HG03039 (cell line): ENCODE results near the gene ZNRF2.

Source experiments
- ATAC-seq: cut with Tn5 transposase; IDR thresholded peaks from one replicate; pipeline ENCODE4 v1.9.1; 2021; ENCODE audit warnings: mild to moderate bottlenecking, moderate library complexity; ENCODE audit not compliant: unreplicated experiment

ZNRF2 gene

DNA sequence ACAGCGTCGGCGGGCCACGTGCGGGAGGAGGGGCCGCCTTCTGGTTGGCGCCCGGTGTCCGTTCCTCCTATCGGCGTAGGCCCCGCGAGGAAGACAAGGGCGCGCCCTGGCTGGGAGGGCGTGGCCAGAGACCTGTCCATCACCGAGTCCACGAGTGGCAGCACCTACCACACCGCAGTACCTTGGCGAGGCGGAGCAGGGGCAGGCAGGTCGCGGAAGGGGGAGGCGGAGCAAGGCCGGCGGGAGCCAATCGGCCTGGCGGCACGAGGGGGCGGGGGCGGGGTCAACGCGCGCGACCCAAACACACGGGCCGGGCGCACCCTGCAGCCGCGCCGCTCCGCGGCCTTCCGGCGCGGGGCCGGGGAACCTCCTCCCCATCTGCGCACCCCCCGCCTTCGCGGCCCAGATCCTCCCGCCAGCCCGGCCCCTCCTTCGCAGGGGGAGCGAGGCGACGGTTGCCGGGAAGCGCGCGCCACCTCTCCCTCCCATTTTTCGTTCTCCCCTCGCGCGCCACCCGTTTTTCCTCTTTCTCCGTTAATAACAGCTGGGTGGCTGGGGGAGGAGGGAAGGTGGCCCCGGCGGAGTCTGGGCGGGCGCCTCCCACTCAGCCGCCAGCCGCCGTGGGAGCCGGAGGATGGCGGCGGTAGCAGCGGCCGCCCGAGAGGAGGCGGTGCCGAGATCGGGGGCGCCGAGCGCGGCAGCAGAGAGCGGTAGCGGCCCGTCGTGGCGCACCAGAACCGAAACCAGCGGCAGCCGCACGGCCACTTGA, at the start of gene ZNRF2:
TSS of gene ZNRF2 (plus strand) at position 300 of the 769 bp plus-strand sequence. CDS start 761 bp downstream, outside the sequence.
- ATAC-seq = peak; percentile 83

DNA sequence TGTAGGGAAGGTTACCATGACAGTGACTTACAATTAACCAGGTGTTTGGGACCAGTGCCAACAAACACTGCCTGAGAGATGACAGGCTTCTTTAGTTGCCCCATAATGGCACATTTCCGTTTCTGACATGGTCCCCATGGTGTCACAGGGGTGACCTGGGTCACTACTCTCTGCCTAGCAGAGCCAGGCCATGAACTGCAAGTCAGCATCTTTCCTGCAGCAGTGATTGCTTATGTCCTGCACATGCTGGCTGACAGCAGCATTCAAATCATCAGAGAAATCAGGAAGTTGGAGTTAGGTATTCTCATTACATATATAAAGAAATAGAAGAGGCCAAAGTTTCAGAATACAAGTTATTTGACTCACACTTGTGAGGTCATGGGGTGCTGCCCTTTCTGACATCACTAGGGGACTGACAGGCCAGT, 47.1 kb upstream of the ZNRF2 start:
- ATAC-seq = no peak

DNA sequence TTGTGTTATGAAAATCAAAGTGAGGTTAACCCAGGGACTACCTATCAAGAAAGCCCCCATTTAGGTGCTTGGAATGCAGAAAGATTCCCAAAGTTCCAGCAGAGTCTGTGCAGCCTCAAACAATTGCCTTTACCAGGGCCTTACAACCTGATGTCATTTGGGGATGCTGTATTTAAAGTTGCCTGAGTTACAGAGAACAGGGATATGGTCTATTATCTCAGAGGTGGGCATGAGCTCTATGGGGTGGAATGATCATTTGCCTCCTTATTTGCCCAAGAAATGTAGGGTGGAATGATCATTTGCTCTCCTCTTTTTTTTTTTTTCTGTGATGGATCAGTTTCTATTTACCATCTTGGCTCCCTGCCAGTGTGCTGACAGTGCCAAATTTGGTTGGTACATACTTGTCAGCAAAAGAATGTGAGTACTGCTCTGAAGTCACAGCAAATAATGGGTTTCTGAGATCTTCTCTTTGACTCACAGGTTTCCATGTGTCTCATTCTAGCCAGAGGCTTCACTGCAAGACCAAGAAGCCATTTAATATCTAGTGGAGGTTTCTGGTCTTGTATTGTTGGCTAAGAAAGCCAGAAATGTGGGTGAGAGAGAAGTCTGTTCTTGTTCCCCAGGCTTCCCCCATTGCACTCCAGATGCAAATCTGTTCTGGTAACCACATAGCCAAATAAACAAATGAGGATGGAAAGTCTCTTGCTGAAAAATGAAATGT, 45.5 kb upstream of the ZNRF2 start:
- ATAC-seq = peak; percentile 68

DNA sequence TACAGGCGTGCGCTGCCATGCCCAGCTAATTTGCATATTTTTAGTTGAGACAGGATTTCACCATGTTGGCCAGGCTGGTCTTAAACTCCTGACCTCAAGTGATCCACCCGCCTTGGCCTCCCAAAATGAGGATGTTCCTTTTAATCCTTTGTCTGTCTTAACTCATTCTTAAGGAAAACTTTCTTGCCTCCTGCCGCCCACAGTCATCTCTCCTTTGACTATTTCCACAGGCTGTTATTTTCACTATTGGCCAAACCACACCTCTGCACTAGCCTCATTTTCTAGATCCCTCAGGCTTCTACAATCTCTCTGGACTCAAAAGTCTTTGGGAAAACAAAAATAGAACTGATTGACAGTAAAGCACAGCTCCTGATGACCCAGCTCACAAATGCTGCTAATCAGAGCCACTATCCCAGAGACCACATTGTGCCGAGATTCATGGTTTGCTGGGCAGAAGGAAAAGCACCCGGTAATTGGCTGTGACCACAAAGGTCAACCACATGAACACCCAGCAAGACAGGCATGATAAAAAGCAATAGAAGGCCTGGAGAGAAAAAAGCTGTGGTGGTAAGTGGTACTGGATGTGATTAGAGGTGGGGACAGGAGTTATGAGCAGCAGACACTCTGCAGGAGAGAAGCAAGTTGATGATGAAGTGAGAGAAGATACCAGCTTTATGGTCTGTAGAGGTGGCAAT, 44.1 kb upstream of the ZNRF2 start:
- no peak for ATAC-seq

DNA sequence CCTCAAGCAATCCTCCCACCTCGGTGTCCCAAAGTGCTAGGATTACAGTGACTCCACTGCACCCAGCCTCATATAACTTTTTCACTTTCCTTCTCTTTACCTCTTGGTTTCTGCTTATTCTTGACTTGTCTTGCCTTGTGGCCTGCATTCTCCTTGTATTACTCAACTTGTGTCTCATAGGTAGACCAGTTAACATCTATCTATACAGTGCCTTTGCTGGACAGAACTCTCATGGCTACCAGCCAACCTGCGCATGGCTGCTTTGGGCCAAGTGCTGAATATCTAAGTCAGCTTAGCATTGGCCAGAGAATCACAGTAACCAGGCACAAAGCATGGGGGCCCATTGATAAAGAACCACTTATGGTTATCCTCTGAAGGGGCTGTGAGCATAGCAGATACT, 42.6 kb upstream of the ZNRF2 start:
- ATAC-seq = no peak

DNA sequence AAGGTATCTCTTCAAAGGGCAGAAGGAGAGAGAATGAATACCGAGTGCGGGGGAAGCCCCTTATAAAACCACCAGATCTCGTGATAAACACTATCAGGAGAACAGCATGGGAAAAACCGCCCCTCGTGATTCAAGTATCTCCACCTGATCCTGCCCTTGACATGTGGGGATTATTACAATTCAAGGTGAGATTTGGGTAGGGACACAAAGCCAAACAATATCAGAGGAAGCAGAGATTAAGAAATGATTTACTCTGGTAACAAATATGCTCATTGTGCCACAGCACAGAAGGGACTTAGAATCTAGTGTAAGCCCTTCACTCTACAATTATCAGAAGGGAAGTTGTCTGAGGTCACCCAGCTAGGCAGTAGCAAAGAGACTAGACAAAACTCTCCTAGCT, 40.1 kb upstream of the ZNRF2 start:
- ATAC-seq = no peak

DNA sequence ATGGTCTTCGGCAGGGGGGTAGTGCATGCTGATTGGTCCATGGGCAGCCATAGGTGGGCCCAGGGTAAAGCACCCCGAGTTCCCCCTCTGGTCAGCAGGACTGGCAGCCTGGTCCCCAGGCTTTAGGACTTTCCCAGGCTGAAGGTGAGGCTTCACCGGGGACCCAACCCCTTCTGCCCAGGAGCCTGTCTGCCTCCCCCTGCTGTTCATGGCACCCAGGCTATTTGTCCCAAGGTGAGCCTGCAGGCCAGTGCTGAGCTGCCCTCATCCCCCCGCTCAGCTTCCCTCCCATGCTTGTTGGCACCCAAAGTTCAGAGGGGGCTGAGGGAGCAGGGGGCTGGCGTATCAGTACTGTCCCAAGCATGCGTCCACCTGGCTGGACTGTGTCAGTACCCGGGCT, 38.5 kb upstream of the ZNRF2 start:
- ATAC-seq = no peak

DNA sequence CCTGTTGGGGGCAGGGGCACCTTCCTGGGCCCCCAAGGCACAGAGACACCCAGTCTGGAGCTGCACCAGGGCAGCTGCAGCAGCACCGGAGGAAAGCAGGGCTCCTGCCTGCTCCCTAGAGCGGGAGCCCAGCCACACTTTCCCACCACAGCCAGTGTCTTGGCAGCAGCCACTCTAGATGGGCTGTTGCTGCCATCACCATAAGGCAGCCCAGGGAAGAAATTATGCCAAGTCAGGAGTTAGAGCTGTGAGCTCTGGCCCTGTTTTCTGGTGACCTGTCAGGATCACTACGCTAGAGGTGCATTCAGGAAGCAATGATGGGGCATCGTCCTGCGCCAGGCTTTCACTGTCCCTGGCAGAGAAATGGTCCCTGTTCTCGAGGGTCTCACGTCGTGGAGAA, 38.0 kb upstream of the ZNRF2 start:
- ATAC-seq = no peak

DNA sequence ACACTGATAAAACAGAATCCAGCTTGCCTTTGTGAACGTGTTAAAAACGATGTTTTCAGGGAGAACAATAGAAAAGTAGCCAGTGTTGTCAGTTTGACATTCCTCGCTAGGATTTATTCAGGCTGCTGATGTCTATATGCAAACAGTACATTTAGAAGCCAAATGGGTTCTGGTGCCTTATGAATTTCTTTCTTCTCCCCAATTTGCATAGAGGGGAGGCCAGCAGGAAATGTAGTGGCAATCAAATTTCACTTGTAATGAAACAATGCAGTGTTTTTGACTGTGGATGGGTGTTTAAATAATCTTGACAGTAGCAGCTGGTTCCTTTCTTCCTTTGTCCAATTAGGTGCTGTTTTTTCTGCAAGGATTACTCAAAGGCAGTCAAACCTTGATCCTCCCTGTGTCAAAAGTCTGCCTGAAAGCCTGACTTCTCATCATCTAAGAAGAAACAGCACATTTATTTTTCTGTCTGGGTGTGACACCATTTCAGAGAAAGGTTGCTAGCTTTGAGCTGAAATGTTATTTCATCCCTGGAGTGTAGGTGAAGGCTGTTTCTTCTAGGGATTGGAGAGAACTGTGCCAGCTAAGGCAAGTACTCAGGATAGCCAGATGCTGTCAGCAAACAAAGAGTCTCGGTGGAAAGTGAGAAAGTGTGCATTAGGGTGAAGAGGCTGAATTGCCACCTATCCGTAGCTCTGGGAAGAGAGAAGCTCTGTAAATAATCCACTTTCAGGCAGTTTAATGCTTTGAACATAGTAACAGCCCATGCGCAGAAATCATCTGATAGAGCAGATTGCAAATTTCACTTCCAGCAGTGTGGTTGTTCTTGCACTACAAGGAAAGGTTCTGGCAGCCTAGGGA, 36.6 kb upstream of the ZNRF2 start:
- ATAC-seq = no peak

DNA sequence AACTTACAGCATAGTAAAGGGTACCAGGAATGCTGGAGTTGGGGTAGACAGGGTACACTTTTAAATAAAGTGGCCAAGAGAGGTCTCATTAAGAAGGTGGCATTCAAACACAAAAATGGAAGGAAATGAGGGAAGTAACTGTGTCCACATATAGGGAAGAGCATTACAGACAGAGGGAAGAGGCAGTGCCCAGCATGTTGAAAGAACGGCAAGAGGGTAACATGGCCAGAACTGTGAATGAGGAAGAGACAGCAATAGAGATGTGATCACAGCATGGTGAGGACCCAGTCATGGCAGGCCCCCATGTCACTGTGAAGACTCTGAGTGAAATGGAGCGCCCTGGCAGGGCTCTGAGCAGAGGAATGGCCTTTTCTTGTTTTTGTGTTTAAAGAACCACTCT, 35.1 kb upstream of the ZNRF2 start:
- no peak for ATAC-seq

DNA sequence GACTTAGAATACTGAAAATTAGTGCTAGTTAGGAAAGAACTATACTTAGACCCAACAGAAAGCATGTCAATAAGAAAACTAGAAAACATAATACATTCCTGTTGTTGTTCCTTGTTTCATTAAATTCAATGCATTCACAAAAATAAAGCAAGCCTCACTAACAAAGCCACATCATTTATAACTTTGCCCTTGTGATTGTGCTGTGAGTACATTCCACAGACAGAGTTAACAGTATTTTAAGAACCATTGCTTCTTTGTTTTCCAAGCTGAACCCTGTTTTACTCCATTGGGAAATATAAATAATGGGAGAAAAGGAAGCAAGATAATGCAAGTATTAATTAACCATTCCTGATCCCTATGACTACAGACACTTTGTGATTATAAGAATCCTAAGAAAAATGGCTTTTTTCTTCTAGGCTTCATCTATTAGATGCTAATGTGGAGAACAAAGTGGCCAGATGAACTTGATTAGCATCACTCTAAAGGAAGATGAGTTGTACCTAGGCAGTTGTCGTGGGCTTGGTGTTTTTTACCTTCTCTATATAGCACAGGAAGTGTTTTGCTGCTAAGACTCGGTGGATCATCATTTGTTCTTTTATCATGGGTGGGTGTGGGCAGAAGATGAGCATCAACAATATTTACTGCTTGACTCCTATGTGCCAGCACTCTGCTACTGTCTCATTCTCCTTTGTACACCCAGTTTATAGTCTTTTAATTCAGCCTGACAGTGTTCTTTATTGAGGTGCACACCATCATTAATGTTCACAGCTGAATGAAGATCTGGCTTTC, 34.2 kb upstream of the ZNRF2 start:
- ATAC-seq = no peak

DNA sequence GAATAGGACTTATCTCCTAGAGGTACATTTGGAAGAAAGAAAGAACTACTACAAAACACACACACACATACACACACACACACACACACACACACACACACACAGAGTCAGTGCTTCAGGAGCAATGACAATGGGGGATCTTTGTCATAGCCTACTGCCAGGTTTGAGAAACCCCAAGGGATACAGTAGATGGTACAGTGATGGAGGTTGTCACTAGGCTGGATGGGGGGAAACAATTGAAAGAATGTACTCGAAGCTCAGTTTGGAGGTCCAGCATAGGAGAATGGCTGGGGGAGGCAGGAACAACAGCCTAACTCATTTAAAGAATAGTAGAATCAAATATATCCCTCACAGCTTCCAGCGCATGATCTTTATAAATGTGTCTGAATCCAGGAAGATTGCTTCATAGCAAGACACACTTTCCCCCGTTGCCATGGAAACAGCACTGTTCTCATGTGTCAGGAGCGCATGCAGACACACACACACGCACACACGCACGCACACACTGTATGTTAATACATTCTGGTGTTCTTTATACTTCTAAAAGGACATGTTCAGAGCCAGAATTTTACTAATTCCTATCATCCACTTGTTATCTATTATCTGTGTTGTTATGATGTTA, 32.6 kb upstream of the ZNRF2 start:
- ATAC-seq = no peak

DNA sequence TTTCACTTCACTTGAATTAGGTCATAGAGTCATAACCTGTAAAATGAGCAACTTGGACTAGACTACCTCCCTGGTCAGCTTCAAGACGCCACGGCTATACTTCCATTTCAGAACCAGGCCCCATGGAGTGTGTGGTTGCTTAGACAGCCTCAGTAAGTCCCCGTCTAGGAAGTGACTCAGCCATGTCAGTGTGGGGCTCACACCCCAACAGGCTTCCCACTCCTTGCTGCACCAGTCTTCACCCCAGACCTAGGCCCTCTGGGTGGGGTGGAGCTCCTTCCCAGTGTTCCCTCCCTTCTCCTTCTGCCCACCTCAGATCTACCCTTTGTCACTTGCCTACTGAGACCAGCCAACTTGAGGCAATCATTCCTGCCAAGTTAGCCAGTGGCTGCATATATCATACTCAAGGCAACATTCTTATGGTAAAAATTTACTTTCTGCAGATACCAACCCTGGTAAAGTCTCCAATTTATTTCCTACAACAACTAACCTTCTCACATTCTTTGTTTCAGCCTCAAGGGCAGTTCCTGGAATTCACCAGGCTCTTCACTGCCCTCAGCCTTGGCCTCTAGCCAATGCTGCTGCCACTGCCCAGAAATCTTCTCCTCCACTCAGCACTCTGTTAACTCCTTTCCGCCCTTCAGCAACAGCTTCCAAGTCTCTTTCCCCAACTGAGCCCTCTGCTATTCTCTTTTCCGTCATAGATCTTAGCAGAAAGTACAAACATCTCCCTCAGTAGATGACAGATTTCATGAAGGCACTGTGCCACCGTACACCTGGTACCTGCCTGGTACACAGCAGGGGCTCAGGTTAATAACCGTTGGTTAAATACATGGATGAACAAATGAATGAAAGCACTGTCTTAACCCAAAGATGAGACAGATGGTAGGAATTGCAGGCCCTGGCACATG, 31.3 kb upstream of the ZNRF2 start:
- ATAC-seq = no peak

DNA sequence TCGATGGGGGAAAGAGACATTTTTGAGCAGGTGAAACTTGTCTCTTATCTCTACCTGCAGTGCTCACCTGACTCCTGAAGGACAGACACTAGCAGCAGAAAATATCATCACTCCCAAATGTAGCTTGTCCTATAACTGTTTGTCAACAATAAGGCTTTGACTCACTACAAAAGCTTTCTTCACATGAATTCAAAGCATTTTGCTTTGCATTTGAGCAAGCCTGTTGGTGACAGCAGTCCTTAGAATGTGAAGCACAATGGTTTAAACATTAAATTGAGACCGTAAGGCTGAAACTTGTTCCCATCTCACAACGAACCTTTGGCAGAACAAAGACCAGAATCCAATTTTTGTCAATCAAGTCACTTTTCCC, 30.6 kb upstream of the ZNRF2 start:
- no peak for ATAC-seq

DNA sequence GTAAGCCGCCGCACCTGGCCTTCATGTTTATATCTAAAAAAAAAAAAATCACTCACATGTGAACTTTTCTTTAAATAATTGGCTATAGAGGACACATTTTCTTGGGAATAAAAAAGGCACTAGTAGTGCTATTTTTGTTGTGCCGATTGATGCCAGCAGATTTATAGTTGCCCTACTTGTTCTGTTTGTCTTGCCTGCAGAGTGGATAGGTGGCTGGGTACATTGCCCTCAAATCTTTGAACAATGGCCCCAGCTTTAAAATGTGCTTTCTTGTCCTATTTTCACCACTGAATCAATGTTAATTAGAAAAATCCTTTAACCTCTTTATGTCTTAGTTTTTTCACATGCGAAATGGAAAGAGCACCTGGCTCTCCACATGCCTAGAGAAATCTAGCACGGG, 30.1 kb upstream of the ZNRF2 start:
- no peak for ATAC-seq

DNA sequence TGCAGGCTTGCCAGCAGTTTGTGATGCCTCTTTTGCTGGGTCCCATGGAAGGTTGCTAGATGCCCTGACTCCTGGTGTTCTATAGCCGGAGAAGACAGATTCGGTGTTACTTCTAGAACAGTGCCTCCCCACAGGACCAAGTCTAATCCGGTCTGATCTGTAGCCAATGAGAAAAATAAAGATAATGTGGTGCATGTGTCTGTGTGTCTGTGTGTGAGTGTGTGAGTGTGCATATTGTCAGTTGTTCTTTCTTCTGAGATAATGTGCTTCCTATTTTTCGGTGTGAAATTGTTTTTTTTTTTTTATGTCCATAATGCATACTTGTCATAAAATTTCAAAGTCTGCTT, 29.7 kb upstream of the ZNRF2 start:
- ATAC-seq = no peak

DNA sequence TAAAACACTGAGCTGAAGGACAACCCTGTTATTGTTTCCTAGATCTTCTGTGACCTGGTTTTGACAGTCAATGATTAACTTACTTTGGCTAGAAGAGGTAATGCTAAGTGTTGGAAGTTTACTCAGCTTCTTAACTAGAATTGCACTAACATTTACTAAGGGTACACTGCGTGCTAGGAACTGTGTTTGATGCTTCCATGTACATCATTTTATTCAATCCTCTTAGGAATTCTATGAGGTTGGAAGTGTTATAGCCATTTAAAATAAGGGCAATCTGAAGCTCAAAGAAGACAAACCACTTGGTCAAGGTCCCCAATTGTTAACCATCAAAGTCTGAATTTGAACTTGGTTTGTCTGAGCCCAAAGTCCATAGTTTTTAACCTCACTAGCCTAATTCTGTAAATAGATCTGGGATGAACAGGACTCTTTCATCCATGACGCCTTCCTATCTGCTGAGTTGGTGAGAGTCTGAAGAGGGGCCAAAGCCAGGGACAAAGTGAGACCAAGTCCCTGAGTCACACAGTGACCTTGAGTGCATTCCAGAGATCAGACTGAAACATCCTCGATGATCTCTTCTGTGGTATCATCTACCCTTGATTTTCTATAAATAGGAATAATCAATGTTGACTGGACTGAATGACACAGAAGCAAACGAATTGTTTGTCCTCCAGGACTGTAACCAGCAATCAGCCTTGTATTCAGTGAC, 29.2 kb upstream of the ZNRF2 start:
- no peak for ATAC-seq

DNA sequence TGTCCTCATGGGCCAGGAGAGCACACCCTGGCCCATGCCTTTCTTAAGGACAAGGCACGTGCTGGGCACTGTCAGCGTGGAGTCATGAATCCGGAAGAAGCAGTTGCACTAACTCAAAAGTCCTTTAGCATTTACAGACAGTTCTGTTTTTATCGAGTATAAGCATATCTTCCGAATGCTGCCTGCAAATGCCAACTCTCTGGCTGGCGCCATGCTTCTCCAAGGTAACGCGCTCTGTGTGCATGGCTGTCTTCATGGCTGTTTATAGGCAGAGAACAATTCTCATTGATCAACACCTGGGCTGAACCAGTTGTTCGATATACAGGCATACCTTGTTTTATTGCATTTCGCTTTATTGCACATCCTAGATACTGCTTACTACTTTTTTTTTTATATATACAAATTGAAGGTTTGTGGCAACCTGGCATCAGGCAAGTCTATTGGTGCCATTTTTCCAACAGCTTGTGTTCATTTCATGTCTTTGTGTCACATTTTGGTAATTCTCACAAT, 28.0 kb upstream of the ZNRF2 start:
- no peak for ATAC-seq
